OCI-LY3 (cell line): ENCODE measurements around the gene HECW1.
"Not testable (repeated sequence)": the region's sequence is repeated elsewhere in the genome, so short reads cannot be mapped to it uniquely, and the experiment has no call there.

Experiments
- H2AFZ ChIP-seq: fragments of 200-600, 300-600 bp; shearing (Covaris generic); 2 replicates; pipeline ENCODE4 v1.6.0; 2014; ENCODE audit warnings: antibody characterized with exemption, low read depth, low read length
- H3K27ac ChIP-seq: fragments of 200-600, 300-600 bp; sonication (generic); 2 replicates; pipeline ENCODE4 v1.5.1; 2014; ENCODE audit warnings: mild to moderate bottlenecking, low read length, moderate library complexity, mixed read lengths
- H3K27me3 ChIP-seq: fragments of 200-600, 300-600 bp; sonication (generic); 2 replicates; pipeline ENCODE4 v1.6.1; 2014; ENCODE audit warnings: low read depth, low read length, mixed read lengths
- H3K36me3 ChIP-seq: fragments of 200-600, 300-600 bp; sonication (generic); replicated peaks from 2 replicates; pipeline ENCODE3; 2014; ENCODE audit warnings: low read depth, low read length, mixed read lengths
- H3K4me1 ChIP-seq: fragments of 300-600, 200-600 bp; sonication (generic); 2 replicates; pipeline ENCODE4 v1.6.1; 2014; ENCODE audit warnings: low read length, mixed read lengths
- H3K4me2 ChIP-seq: fragments of 200-600, 300-600 bp; sonication (generic); 2 replicates; pipeline ENCODE4 v1.6.1; 2014; ENCODE audit warnings: low read length, mixed read lengths
- H3K4me3 ChIP-seq: fragments of 300-600, 200-600 bp; sonication (generic); 2 replicates; pipeline ENCODE4 v1.5.1; 2014; ENCODE audit warnings: antibody characterized with exemption, mild to moderate bottlenecking, low read length, moderate library complexity
- H3K79me2 ChIP-seq: fragments of 300-600, 200-600 bp; shearing (Covaris generic); 2 replicates; pipeline ENCODE4 v1.6.1; 2014; ENCODE audit warnings: mild to moderate bottlenecking, low read length, mixed read lengths
- H3K9ac ChIP-seq: fragments of 300-600, 200-600 bp; shearing (Covaris generic); 2 replicates; pipeline ENCODE4 v1.6.0; 2014; ENCODE audit warnings: mild to moderate bottlenecking, low read length, moderate library complexity
- H3K9me3 ChIP-seq: fragments of 200-600, 300-600 bp; shearing (Covaris generic); 2 replicates; pipeline ENCODE4 v1.6.1; 2014; ENCODE audit warnings: low read length, mixed read lengths; ENCODE audit not compliant: insufficient read depth
- H4K20me1 ChIP-seq: fragments of 200-600, 300-600 bp; sonication (generic); 2 replicates; pipeline ENCODE4 v1.6.1; 2016; ENCODE audit warnings: low read length, mixed read lengths; ENCODE audit not compliant: insufficient read depth
- EZH2phosphoT487 ChIP-seq: fragments of 200-600 bp; shearing (Covaris generic); IDR thresholded peaks from 2 replicates; pipeline ENCODE4 v1.6.1; 2018; ENCODE audit warnings: antibody characterized with exemption, mixed run types, low read depth
- TF ChIP-seq, protein P1 (sequence below): fragments of 200-600, 300-600 bp; sonication (generic); IDR thresholded peaks from 2 replicates; pipeline ENCODE4 v1.5.1; 2014; ENCODE audit warnings: antibody characterized with exemption, low read length, low read depth

Gene HECW1

DNA sequence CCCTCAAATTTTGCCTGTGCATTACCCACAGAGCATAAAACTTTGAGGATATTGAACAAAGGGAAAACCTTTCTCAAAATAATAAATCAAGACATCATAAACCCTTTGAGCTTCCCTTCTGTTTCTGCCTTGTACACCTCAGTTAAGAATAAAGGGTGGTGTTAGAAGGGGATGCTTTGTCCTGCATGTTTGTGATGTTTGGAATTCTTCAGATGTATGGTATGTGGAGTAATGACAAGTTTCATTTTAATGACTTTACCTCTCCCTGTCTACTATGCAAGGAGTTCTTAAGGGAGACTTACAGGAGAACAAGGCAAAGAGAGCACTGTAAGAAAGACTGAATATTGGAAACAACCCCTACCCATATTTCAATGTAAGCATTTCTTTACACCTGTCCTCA is 99.2 kb downstream of the HECW1 start:
- no peak overlapping the region for H3K4me3 ChIP-seq
- no peaks in the 10 kb centered on the region for H3K79me2 ChIP-seq
- no peak overlapping the region for H3K27ac ChIP-seq
- no peak for TF ChIP-seq EZH2phosphoT487
- TF ChIP-seq, protein P1, sequence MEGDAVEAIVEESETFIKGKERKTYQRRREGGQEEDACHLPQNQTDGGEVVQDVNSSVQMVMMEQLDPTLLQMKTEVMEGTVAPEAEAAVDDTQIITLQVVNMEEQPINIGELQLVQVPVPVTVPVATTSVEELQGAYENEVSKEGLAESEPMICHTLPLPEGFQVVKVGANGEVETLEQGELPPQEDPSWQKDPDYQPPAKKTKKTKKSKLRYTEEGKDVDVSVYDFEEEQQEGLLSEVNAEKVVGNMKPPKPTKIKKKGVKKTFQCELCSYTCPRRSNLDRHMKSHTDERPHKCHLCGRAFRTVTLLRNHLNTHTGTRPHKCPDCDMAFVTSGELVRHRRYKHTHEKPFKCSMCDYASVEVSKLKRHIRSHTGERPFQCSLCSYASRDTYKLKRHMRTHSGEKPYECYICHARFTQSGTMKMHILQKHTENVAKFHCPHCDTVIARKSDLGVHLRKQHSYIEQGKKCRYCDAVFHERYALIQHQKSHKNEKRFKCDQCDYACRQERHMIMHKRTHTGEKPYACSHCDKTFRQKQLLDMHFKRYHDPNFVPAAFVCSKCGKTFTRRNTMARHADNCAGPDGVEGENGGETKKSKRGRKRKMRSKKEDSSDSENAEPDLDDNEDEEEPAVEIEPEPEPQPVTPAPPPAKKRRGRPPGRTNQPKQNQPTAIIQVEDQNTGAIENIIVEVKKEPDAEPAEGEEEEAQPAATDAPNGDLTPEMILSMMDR, result no peak; the same call in 1 of the 2 replicates
- H3K36me3 ChIP-seq, result no peaks in the 10 kb centered on the region
- H4K20me1 ChIP-seq, result no peaks in the 10 kb centered on the region
- H3K9ac ChIP-seq, result no peak overlapping the region
- H3K27me3 ChIP-seq, result peaks cover 11% of the 10 kb centered on the region
- H3K9me3 ChIP-seq, result no peaks in the 10 kb centered on the region
- H3K4me2 ChIP-seq, result no peak overlapping the region
- H3K4me1 ChIP-seq, result no peaks in the 10 kb centered on the region
- H2AFZ ChIP-seq, result no peak overlapping the region

DNA sequence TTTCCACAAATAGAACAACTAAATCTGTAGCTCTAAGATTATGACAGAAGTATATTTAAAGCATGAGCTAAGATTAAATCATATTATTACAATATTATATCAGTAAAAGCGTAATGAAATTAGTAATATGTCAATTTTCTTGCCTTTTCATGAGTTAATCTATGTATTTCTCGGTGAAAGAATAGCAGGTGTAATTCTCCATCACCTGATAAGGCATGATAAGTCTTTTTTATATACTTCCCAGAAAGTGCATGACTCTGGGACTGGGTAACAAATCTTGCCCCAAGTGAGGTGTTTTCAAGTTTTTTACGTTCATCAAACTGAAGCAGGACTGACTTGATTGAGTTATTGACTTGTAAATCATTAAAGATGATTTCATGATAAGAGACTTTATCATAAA is 100.5 kb downstream of the HECW1 start:
- TF ChIP-seq EZH2phosphoT487, result no peak
- TF ChIP-seq, protein P1, result no peak
- Histone ChIP-seq H3K79me2 (no peaks in the 10 kb centered on the region), H3K27me3 (peaks cover 11% of the 10 kb centered on the region), H3K27ac (no peak overlapping the region), H2AFZ (no peak overlapping the region), H3K4me3 (no peak overlapping the region), H3K36me3 (no peaks in the 10 kb centered on the region), H4K20me1 (no peaks in the 10 kb centered on the region), H3K4me1 (peaks cover 9% of the 10 kb centered on the region), H3K4me2 (no peak overlapping the region), H3K9ac (no peak overlapping the region), H3K9me3 (no peaks in the 10 kb centered on the region)

DNA sequence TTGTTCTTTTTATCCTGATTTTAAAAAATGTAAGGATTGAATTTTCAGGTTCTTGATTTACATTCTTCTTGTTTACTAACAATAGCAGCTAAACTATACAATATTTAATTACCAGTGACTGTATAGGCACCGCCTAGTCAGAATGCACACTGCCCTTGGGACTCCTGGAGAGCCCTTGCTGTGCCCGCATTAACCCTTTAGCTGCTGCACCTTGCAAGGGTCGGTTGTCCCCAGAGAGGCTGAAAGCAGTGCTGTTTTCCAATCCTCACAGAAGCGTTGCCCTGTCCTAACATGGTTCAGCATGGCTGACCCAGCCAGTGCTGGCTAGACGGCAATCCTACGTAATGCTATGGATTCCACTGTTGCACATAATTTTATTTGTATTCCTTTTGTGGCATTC is 102.6 kb downstream of the HECW1 start:
- no peak overlapping the region for H2AFZ ChIP-seq
- H3K4me3 ChIP-seq, result no peak overlapping the region
- no peaks in the 10 kb centered on the region for H4K20me1 ChIP-seq
- no peak overlapping the region for H3K9ac ChIP-seq
- no peaks in the 10 kb centered on the region for H3K36me3 ChIP-seq
- peaks cover 13% of the 10 kb centered on the region for H3K4me1 ChIP-seq
- no peak overlapping the region for H3K4me2 ChIP-seq
- no peak overlapping the region for H3K27ac ChIP-seq
- no peaks in the 10 kb centered on the region for H3K9me3 ChIP-seq
- no peaks in the 10 kb centered on the region for H3K79me2 ChIP-seq
- TF ChIP-seq, protein P1, result no peak
- no peak for TF ChIP-seq EZH2phosphoT487
- H3K27me3 ChIP-seq, result peaks cover 11% of the 10 kb centered on the region

DNA sequence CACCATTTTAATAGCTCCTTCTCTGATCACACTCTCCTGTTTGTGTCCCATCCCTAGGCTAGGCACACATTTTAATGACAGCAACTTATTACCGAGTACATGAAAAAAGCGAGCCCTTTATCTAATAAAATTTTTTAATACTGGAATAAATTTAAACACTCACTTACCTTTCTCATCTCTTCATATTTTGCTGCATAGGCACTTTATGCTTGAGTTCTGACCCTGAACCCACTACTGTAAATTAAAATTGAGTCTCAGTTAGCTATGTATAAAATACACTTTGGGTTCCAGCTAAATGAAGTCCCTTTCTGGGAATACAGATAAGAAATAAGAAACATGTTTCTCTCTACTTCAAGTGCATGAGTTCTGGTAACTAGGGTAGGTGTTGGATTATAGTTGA is 104.6 kb downstream of the HECW1 start:
- H3K4me3 ChIP-seq, result no peak overlapping the region
- no peak overlapping the region for H3K27ac ChIP-seq
- H4K20me1 ChIP-seq, result no peaks in the 10 kb centered on the region
- no peak overlapping the region for H3K9ac ChIP-seq
- no peak overlapping the region for H2AFZ ChIP-seq
- no peaks in the 10 kb centered on the region for H3K79me2 ChIP-seq
- H3K9me3 ChIP-seq, result no peaks in the 10 kb centered on the region
- TF ChIP-seq, protein P1, result no peak
- no peak for TF ChIP-seq EZH2phosphoT487
- peaks cover 7% of the 10 kb centered on the region; the same call in 1 of the 2 replicates for H3K27me3 ChIP-seq
- peak overlapping the region; percentile 27 for H3K4me2 ChIP-seq
- peaks cover 13% of the 10 kb centered on the region for H3K4me1 ChIP-seq
- no peaks in the 10 kb centered on the region for H3K36me3 ChIP-seq

DNA sequence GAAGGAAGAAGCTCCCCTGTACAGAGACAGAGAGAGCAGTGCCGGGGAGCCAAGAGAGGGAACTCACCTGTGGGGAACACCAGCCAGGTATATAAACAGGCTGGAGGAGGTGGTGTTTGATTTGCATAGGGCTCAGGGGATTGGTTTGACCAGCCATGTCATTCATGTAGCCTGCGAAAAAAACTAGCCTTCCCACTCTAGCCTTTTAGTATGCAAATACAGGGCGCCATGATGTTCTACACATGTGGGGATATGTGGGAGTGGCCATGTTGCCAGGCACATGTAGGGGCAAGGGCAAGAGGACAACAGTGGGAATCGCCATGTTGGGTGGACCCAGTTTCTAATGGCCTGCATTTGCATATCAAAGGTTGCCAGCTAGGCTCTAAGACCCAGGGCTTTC is 106.5 kb downstream of the HECW1 start:
- peaks cover 13% of the 10 kb centered on the region for H3K4me1 ChIP-seq
- H3K4me3 ChIP-seq, H3K9me3 ChIP-seq, H3K79me2 ChIP-seq, H3K36me3 ChIP-seq, H3K27me3 ChIP-seq, H3K27ac ChIP-seq, H3K4me2 ChIP-seq, H2AFZ ChIP-seq, H3K9ac ChIP-seq, H4K20me1 ChIP-seq: not testable (repeated sequence)
